HG03378 (cell line): Measurements from ENCODE around the gene PIRT.

Experiments used
- ATAC-seq: cut with Tn5 transposase; IDR thresholded peaks from one replicate; pipeline ENCODE4 v1.9.1; 2021; ENCODE audit warnings: mild to moderate bottlenecking, moderate library complexity; ENCODE audit not compliant: unreplicated experiment

PIRT gene

DNA sequence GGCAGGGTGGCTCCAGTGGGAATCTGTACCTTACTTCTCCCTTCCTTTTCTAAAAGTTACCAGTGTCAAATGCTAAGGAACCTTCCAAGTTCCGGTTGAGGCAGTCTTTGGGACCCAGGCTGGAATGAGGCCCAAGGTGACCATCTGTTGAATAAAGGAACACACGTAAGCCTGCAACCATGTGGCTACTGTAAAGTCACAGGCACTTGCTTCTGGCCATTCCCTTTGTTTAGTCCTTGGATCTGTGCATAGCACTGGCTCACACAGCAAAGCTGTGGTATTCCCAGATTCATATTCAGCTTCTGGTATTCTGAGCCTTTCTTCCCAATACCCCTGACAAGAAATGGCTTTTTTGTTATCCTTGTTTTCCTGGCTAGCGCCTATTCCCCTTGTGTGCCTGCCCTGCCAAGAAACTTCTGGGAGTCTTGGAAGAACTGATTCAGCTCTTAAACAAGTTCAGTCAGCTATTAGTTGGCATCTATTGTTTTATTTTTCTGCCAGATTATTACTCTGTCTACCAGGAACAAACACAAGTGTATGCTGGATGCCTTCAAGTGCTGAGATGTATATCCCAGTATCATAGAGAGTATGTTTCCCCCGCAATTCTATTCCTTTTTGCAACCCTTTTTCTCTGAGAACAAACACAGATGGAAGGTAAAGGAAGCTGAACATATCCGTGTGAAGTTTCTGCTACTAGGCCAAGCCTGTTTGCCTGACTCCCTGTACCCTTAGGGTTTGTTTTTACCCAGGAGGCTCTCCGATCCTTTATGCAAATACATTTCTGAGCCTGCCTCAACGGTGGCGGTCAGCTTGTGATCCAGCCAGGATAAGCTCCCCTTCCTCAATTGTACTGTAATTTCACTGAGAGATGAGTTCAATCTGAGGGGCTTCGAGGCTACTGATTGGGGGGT, 47.1 kb downstream of the PIRT start:
- ATAC-seq, result no peak

DNA sequence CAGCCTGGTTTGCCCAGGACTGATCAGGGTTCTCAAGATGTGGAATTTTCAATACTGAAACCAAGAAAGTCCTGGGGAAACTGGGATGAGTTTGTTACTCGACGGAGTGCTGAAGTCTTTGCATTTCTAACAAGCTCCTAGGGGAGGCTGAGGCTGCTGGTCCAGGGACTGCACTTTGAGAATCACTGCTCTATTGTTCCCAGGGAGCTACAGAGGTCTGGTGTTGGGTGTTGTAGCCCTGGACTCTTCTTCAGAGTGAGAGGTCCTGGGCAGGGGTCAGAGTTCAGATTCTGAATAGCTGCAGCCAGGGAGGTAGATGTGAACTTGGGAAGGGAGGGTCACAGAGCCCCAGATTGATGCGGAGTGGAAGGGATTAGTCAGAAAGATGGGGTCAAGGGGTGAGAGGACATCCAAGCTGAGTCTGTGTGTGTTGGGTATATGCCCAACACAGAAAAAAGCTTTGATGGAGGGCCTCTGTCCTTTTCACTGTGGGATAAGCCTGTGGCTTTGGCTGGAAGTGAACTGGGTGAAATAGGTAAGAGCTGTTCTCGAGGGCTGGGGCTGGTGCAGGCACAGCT, 48.1 kb downstream of the PIRT start:
- ATAC-seq, result no peak

DNA sequence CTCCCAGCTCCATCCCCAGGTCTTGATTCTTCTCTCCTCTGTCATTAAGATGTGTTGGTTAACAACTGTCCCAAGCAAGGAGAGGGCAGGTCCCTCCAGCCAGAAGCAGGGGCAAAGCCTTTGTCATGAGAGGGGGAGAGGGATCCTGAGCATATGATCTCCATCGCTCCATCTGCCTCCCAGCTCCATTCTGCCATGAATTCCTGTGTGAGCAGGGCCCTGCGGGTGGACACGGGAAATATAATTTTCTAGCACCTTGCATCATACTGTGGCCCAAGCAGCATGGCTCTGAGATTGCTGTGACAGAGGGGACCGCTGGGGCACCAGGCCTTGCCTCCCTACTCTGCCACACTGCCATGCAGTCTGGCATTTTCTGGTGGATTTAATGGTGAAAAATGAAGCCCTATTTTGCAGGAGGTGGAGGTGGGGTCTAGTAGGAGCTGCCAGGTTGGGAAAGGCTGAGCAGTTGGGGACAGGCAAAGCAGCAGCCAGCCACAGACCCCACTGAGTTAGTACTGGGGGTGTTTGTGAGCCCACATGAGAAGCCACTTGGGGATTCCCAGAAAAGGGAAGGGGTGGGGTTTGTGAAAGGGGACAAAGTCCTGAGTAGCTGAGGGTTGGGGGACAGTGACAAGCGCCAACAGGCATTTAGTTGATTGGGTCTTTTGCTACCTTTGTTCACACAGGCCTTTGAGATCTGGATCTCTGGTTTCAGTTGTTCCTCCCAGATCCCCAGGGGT, 50.4 kb downstream of the PIRT start:
- ATAC-seq, result no peak

DNA sequence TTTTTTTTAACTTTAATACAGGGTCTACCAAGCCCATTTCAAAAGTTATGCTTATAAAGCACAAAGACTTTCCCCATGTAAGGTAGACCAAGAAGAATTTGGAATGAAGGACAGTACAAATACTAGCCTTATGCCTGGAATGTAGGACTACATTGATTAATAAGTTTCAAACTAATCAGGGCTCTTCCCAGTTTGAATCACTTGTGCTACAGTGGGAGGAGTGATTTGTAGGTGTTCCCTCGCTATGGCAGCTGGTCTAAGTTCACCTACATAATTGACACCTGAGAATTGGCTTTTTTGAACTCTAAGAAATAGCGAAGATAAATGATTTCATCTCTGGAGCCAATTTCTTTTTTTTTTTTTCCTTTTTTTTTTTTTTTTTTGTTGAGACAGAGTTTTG, 52.6 kb downstream of the PIRT start:
- ATAC-seq, result no peak

DNA sequence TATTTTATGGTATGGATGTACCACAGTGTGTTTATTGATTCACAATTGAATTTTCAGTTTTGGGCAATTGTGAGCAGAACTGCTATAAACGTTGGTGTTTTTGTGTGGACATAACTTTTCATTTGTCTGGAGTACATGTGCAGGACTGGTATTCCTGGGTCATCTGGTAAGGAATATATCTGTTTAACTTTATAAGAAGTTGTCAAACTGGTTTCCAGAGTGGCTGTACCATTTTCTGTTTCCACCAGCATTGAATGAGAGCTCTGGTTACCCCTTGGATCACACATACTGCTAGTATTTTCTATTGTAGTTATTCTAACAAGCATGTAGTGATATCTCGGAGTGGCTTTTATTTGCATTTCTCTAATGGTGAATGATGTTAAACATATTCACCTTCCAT, 58.3 kb downstream of the PIRT start:
- ATAC-seq, result no peak

DNA sequence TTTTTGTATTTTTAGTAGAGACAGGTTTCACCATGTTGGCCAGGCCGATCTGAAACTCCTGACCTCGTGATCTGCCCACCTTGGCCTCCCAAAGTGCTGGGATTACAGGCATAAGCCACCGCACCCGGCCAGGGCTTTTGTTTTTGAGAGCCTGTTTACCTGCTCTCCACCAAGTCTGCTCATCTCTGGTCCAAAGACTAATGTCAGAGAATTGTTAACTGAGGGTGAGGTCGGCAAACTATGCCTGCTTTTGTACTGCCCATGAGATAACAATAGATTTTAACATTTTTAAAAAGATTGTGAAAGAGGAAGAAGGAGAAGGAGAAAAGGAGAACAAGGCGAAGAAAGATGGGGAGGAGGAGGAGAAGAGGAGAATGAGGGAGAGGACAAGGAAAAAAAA, 60.0 kb downstream of the PIRT start:
- no peak for ATAC-seq

DNA sequence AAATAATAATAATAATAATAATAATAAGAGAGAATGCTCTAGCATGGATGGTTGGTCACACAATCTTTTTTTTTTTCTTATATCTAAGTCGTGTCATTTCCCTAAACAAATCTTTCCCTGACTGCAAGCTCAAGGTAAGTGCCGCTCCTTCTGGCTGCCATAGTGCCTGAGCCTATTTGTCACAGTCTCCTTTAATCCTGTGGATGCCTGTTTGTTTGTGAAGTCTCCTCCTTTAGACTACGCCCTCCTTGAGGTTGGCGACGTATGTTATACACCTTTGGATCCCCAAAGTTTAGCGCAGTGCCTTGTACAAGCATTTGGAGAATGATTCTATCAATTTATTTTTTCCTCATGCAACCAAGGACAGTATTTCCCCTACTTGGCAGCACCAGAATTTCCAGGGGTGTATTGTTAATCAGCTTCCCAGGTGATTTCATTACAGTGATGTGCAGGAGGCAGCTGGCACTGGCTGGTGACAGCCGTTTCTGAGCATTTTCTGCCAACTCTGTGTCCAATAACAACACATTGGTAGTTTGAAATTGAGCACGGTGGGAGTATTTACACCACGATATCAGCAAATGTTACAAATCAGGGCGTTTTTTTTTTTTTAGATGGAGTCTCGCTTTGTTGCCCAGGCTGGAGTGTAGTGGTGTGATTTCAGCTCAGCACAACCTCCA, 60.6 kb downstream of the PIRT start:
- no peak for ATAC-seq

DNA sequence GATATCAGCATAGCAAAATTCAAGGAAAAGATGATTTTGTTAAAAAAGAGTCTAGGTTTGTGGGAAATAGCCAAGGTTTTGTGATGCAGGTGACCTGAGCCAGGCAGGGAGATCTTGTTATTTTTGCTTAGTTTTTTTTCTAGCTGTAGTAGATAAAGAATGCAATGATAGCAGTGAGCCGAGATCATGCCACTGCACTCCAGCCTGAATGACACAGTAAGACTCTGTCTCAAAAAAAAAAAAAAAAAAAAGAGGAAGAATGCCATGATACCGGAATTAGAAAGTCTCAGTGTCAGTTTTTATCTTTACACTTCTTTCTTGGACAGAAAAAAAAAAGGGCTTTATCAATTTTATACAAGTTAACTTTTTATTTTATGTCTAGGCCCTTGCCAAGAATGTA, 61.5 kb downstream of the PIRT start:
- ATAC-seq, result no peak

DNA sequence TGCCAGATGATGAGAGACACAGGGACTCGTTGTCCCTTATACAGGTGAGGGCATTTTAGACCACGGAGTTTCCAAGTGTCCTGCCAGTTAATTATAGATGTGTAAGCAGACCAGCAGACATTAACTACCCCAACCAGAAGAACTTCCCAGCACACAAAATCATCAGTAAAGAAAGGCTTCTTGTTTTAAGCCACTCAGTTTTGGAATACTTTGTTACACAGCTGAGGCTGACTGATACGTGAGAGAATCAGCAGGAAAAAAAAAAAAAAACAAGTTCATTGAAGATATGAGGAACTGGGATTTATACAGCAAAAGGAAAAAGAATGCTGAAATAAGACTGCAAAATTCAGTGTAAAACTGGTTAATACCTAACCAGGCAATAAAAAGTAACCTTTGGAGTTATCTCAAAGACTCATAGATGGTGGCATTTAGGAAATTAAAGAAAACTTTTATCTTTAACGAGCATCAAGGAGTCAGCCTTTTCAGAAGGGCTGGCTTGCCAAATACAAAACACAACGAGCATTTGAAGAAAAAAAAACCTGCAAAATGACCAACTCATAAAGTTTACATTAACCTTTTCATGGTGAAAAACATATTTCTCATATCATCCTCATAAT, 62.0 kb downstream of the PIRT start:
- no peak for ATAC-seq

DNA sequence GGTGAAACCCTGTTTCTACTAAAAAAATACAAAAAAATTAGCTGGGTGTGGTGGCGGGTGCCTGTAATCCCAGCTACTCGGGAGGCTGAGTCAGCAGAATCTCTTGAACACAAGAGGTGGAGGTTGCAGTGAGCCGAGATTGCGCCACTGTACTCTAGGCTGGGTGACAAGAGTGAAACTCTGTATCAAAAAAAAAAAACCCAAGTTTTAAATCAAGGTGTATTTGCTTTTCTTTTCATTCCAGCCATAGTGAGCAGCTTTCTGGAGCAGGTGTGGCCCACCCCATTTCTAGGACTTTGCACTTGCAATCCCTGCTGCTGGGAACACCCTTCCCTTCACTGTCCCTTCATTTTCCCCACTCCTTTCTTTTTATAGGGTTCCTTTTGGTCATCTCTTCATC, 62.8 kb downstream of the PIRT start:
- ATAC-seq, result no peak

DNA sequence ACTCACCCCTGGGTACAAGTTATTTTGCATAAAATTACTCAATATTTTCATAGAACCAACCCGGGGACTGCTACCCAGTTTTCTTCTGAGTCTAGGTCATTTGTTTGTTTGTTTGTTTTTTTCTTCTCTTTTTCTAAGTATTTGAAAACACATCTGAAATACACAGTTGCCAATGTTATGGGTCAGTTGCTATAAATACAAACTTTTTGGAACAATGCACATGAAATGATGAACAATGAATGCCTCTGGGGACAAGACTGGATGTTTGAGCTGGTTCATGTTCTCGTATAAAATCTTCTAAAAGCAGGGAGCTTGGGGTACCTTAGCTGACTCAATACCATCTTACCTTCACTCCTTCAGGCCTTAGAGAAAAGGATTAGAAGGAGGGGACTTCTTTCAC, 64.5 kb downstream of the PIRT start:
- ATAC-seq, result no peak
